Panc1 (cell line): ENCODE measurements around the gene SOX5. TPM values are rescaled to one million over a fixed set of nuclear protein-coding genes. Genes with fewer than 3 reads are reported as not detected.

ENCODE experiments used
- ATAC-seq: fragments of 200-7000 bp; cut with Tn5 transposase; 2 replicates; pipeline ENCODE4 v1.9.1; 2020; ENCODE audit warnings: mild to moderate bottlenecking, moderate library complexity
- BruUV-seq: library from RNA; stranded (reverse); fragments of 400-500 nt; replicated peaks from 2 replicates; lab custom pipeline; 2021; lab: Mats Ljungman, UMichigan
- CTCF ChIA-PET: fragments of 300-600 bp; sonication (Branson Sonifier 250); formaldehyde crosslinking; loops from one replicate; lab custom pipeline; 2022; ENCODE audit warnings: antibody characterized with exemption; lab: Charles Lee
- POLR2A ChIA-PET: fragments of 300-600 bp; sonication (Branson Sonifier 250); formaldehyde crosslinking; loops from one replicate; lab custom pipeline; 2022; ENCODE audit warnings: antibody characterized with exemption; lab: Charles Lee
- DNase-seq: peaks from one replicate; pipeline ENCODE4 v3.0.0-alpha.2; 2010; ENCODE audit warnings: low read depth, low spot score
- H3K27ac ChIP-seq: 2 replicates; pipeline ENCODE4 v1.5.1; 2011; ENCODE audit warnings: mild to moderate bottlenecking, low read length, inconsistent platforms
- H3K27me3 ChIP-seq: fragments of 200-500 bp; sonication (Bioruptor generic); 2 replicates; pipeline ENCODE4 v1.6.0; 2014; ENCODE audit warnings: low read length, inconsistent platforms; ENCODE audit not compliant: control insufficient read depth, insufficient read depth
- H3K36me3 ChIP-seq: fragments of 200-500 bp; sonication (Bioruptor generic); 2 replicates; pipeline ENCODE4 v1.5.1; 2014; ENCODE audit warnings: inconsistent platforms, mild to moderate bottlenecking, low read length, moderate library complexity; ENCODE audit not compliant: control insufficient read depth, insufficient read depth
- H3K4me1 ChIP-seq: 2 replicates; pipeline ENCODE4 v1.5.1; 2011; ENCODE audit warnings: inconsistent platforms, mild to moderate bottlenecking, low read length, moderate library complexity; ENCODE audit not compliant: control insufficient read depth, insufficient read depth
- H3K4me3 ChIP-seq, 2 experiments: 2 replicates each; pipeline ENCODE4 v1.5.1; 2011 to 2012; ENCODE audit warnings: low read depth in 2 of 2, low read length in 2 of 2, mild to moderate bottlenecking in 2 of 2, inconsistent platforms in 1 of 2, moderate library complexity in 1 of 2
- H3K9me3 ChIP-seq: fragments of 200-500 bp; sonication (Bioruptor generic); 2 replicates; pipeline ENCODE4 v1.5.1; 2014; ENCODE audit warnings: low read depth, mild to moderate bottlenecking, inconsistent platforms, low read length, moderate library complexity; ENCODE audit not compliant: control insufficient read depth, insufficient read depth
- CTCF ChIP-seq: fragments of 450-650 bp; IDR thresholded peaks from 2 replicates; pipeline ENCODE4 v1.5.1; 2017; ENCODE audit warnings: mild to moderate bottlenecking
- POLR2AphosphoS5 ChIP-seq: IDR thresholded peaks from 2 replicates; pipeline ENCODE4 v1.6.1; 2012; ENCODE audit warnings: mild to moderate bottlenecking, low read depth, low read length, moderate library complexity
- REST ChIP-seq, 2 experiments: IDR thresholded peaks; 2 replicates each; pipeline ENCODE4 v1.6.1; 2011 to 2012; ENCODE audit warnings: low read depth in 2 of 2, control low read depth in 1 of 2, low read length in 1 of 2, mild to moderate bottlenecking in 1 of 2, moderate library complexity in 1 of 2; ENCODE audit not compliant: insufficient read depth in 1 of 2
- SIN3A ChIP-seq: IDR thresholded peaks from 2 replicates; pipeline ENCODE4 v1.6.1; 2012; ENCODE audit warnings: low read depth, mild to moderate bottlenecking, low read length, moderate library complexity, borderline replicate concordance; ENCODE audit not compliant: insufficient read depth
- TCF7L2 ChIP-seq: IDR thresholded peaks from 2 replicates; pipeline ENCODE4 v1.6.1; 2011; ENCODE audit warnings: mild to moderate bottlenecking, low read depth, low read length, inconsistent platforms
- in situ Hi-C: cut with HindIII; loops from 2 replicates; pipeline ENCODE4 v1.10.0; 2016; ENCODE audit warnings: low sequenced_read_pairs, low pct_unique_long_range_greater_than_20kb
- intact Hi-C: fragments of 100-400 bp; cut with micrococcal nuclease; formaldehyde crosslinking; loops from one replicate; pipeline ENCODE4 v1.10.0; 2022; ENCODE audit not compliant: unreplicated experiment
- total RNA-seq: library from RNA; stranded (reverse); gene quantifications from one replicate; pipeline ENCODE4 v1.2.1, GENCODE V29; 2021; ENCODE audit not compliant: unreplicated experiment

Gene SOX5
- total RNA-seq, 1 experiment from 2014 or later, result 0.23 TPM

GRCh38 chr12:23758608-23759007 lies 190.9 kb downstream of the SOX5 start:
- Histone ChIP-seq H3K4me1 (no peaks in the 10 kb centered on the region), H3K36me3 (no peaks in the 10 kb centered on the region), H3K9me3 (no peaks in the 10 kb centered on the region), H3K4me3 (no peak overlapping the region), H3K27me3 (no peaks in the 10 kb centered on the region), H3K27ac (no peak overlapping the region)
- intact Hi-C loops (no loop called here), in situ Hi-C loops (no loop called here)
- POLR2A ChIA-PET, result no interaction called here
- no peak for DNase-seq
- no peak for TF ChIP-seq REST (IDR thresholded peaks at IDR 0.05; ENCODE audit: insufficient read depth in 1 of 2, low read depth in 2 of 2, low read length in 1 of 2)
- no peak for TF ChIP-seq SIN3A
- no peak for TF ChIP-seq CTCF
- TF ChIP-seq POLR2AphosphoS5, result no peak
- TF ChIP-seq TCF7L2, result no peak
- CTCF ChIA-PET, result no interaction called here
- BruUV-seq, result no TSS peak
- ATAC-seq, result no peak

- H3K4me1 ChIP-seq, result no peaks in the 10 kb centered on the region
- ChIA-PET POLR2A (no interaction called here), CTCF (no interaction called here)
- DNase-seq (no peak), ATAC-seq (no peak)
- no TSS peak for BruUV-seq
- intact Hi-C loops (no loop called here), in situ Hi-C loops (no loop called here)
- no peaks in the 10 kb centered on the region for H3K36me3 ChIP-seq
- no peaks in the 10 kb centered on the region for H3K9me3 ChIP-seq
- no peak overlapping the region for H3K4me3 ChIP-seq
- TF ChIP-seq CTCF, result no peak
- no peak for TF ChIP-seq REST (IDR thresholded peaks at IDR 0.05; ENCODE audit: insufficient read depth in 1 of 2, low read depth in 2 of 2, low read length in 1 of 2)
- no peak for TF ChIP-seq SIN3A
- no peak for TF ChIP-seq POLR2AphosphoS5
- TF ChIP-seq TCF7L2, result no peak
- no peak overlapping the region for H3K27ac ChIP-seq
- no peaks in the 10 kb centered on the region for H3K27me3 ChIP-seq
Measured at GRCh38 chr12:23757541-23757962, 191.9 kb downstream of the SOX5 start.
